ENCODE data around the gene MRPS30. TPM values are rescaled to one million over a fixed set of nuclear protein-coding genes. Genes with fewer than 3 reads are reported as not detected.
"Not testable (repeated sequence)": the region's sequence is repeated elsewhere in the genome, so short reads cannot be mapped to it uniquely, and the experiment has no call there.

The MRPS30 gene
- total RNA-seq, 1 donor from 2014 or later, result 40.7 TPM

DNA sequence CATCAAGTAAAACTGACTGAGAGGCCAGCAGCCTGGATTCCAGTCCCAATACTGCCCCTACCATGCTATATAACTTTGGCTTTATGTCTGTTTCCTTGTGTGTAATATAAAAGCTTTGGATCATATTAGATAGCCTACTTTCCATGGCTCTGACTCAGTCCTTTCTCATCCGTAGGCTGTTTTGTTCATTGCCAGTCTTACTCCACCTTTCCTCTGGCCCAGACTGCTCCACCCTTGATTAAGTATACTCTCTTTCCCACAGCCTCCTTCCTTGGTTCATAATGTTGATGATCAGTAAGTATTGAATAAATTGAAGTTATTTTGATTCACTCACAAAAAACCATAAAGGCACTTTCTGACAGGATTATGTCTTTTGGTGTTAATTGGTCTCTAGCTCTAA is 1.5 kb upstream of the MRPS30 start:
- H3K27ac Mint-ChIP-seq (ENCODE audit: unreplicated experiment), result no peak overlapping the region
- no peak for DNase-seq
- peaks cover 7% of the 10 kb centered on the region for H3K4me1 Mint-ChIP-seq (ENCODE audit: low read depth, unreplicated experiment)
- peaks cover 2% of the 10 kb centered on the region for H3K27me3 Mint-ChIP-seq (ENCODE audit: unreplicated experiment)
- H3K9me3 Mint-ChIP-seq (ENCODE audit: unreplicated experiment), result peaks cover 5% of the 10 kb centered on the region
- TF ChIP-seq, protein P1, sequence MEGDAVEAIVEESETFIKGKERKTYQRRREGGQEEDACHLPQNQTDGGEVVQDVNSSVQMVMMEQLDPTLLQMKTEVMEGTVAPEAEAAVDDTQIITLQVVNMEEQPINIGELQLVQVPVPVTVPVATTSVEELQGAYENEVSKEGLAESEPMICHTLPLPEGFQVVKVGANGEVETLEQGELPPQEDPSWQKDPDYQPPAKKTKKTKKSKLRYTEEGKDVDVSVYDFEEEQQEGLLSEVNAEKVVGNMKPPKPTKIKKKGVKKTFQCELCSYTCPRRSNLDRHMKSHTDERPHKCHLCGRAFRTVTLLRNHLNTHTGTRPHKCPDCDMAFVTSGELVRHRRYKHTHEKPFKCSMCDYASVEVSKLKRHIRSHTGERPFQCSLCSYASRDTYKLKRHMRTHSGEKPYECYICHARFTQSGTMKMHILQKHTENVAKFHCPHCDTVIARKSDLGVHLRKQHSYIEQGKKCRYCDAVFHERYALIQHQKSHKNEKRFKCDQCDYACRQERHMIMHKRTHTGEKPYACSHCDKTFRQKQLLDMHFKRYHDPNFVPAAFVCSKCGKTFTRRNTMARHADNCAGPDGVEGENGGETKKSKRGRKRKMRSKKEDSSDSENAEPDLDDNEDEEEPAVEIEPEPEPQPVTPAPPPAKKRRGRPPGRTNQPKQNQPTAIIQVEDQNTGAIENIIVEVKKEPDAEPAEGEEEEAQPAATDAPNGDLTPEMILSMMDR (IDR thresholded peaks at IDR 0.05; ENCODE audit: partially characterized antibody, unreplicated experiment), result no peak
- no peaks in the 10 kb centered on the region for H3K36me3 Mint-ChIP-seq (ENCODE audit: unreplicated experiment)
- H3K4me3 Mint-ChIP-seq (ENCODE audit: unreplicated experiment), result no peak overlapping the region

- Mint-ChIP-seq H3K4me1 (ENCODE audit: low read depth, unreplicated experiment) (peaks cover 7% of the 10 kb centered on the region), H3K27ac (ENCODE audit: unreplicated experiment) (peak overlapping the region; percentile 97), H3K27me3 (ENCODE audit: unreplicated experiment) (peaks cover 2% of the 10 kb centered on the region), H3K4me3 (ENCODE audit: unreplicated experiment) (peak overlapping the region; percentile 99), H3K36me3 (ENCODE audit: unreplicated experiment) (no peaks in the 10 kb centered on the region), H3K9me3 (ENCODE audit: unreplicated experiment) (peaks cover 5% of the 10 kb centered on the region)
- peak; percentile 47 for DNase-seq
- TF ChIP-seq, protein P1 (IDR thresholded peaks at IDR 0.05; ENCODE audit: partially characterized antibody, unreplicated experiment), result no peak
Measured at GRCh38 chr5:44809215-44809955, 638 bp downstream of the MRPS30 start.

- TF ChIP-seq, protein P1 (IDR thresholded peaks at IDR 0.05; ENCODE audit: partially characterized antibody, unreplicated experiment), result no peak
- Mint-ChIP-seq H3K36me3 (ENCODE audit: unreplicated experiment) (no peaks in the 10 kb centered on the region), H3K27ac (ENCODE audit: unreplicated experiment) (peak overlapping the region; percentile 97), H3K27me3 (ENCODE audit: unreplicated experiment) (peaks cover 2% of the 10 kb centered on the region), H3K4me3 (ENCODE audit: unreplicated experiment) (peak overlapping the region; percentile 99), H3K9me3 (ENCODE audit: unreplicated experiment) (peaks cover 5% of the 10 kb centered on the region), H3K4me1 (ENCODE audit: low read depth, unreplicated experiment) (peaks cover 7% of the 10 kb centered on the region)
- no peak for DNase-seq
Measured at GRCh38 chr5:44809956-44810420, 1.2 kb downstream of the MRPS30 start.

- Mint-ChIP-seq H3K36me3 (ENCODE audit: unreplicated experiment) (no peaks in the 10 kb centered on the region), H3K27ac (ENCODE audit: unreplicated experiment) (no peak overlapping the region), H3K9me3 (ENCODE audit: unreplicated experiment) (no peaks in the 10 kb centered on the region), H3K4me3 (ENCODE audit: unreplicated experiment) (no peak overlapping the region), H3K27me3 (ENCODE audit: unreplicated experiment) (peaks cover 2% of the 10 kb centered on the region), H3K4me1 (ENCODE audit: low read depth, unreplicated experiment) (peaks cover 7% of the 10 kb centered on the region)
- TF ChIP-seq, protein P1 (IDR thresholded peaks at IDR 0.05; ENCODE audit: partially characterized antibody, unreplicated experiment), result no peak
- no peak for DNase-seq
Measured at GRCh38 chr5:44814761-44815160, 6.0 kb downstream of the MRPS30 start.

DNA sequence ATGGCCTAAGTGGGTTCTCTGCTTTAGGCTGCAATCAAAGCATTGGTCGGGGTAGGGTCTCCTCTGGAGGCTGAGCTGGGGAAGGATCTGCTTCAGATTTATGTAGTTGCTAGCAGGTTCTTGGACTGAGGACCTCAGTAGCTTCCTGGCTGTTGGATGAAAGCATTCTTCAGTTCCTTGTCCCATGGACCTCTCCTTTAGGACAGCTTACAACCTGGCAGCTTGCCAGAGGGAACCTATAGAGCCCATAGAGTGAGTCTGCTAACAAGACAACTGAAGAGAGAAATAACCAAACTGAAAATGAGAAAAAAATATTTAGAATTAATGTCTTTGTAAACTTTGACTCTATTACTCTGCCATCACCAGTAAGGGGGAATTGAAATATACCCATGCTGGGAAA is 12.4 kb downstream of the MRPS30 start:
- Mint-ChIP-seq H3K4me3 (ENCODE audit: unreplicated experiment) (no peak overlapping the region), H3K27me3 (ENCODE audit: unreplicated experiment) (peaks cover 2% of the 10 kb centered on the region), H3K9me3 (ENCODE audit: unreplicated experiment) (no peaks in the 10 kb centered on the region), H3K27ac (ENCODE audit: unreplicated experiment) (no peak overlapping the region), H3K36me3 (ENCODE audit: unreplicated experiment) (no peaks in the 10 kb centered on the region), H3K4me1 (ENCODE audit: low read depth, unreplicated experiment) (no peaks in the 10 kb centered on the region)
- no peak for DNase-seq
- TF ChIP-seq, protein P1 (IDR thresholded peaks at IDR 0.05; ENCODE audit: partially characterized antibody, unreplicated experiment), result no peak

DNA sequence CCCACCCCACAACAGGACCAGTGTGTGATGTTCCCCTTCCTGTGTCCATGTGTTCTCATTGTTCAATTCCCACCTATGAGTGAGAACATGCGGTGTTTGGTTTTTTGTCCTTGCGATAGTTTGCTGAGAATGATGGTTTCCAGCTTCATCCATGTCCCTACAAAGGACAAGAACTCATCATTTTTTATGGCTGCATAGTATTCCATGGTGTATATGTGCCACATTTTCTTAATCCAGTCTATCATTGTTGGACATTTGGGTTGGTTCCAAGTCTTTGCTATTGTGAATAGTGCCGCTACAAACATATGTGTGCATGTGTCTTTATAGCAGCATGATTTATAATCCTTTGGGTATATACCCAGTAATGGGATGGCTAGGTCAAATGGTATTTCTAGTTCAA is 15.9 kb downstream of the MRPS30 start:
- DNase-seq; H3K9me3 Mint-ChIP-seq (ENCODE audit: unreplicated experiment); H3K27me3 Mint-ChIP-seq (ENCODE audit: unreplicated experiment); H3K4me3 Mint-ChIP-seq (ENCODE audit: unreplicated experiment); H3K27ac Mint-ChIP-seq (ENCODE audit: unreplicated experiment); H3K36me3 Mint-ChIP-seq (ENCODE audit: unreplicated experiment); H3K4me1 Mint-ChIP-seq (ENCODE audit: low read depth, unreplicated experiment): not testable (repeated sequence)

Data from glutamatergic neuron (in vitro differentiated cells).